A549 treated with CpdA at 1 μM for 4 hours (cell line): ENCODE data around the gene LYPD6B. TPM values are rescaled to one million over a fixed set of nuclear protein-coding genes. Genes with fewer than 3 reads are reported as not detected.

Experiments used
- total RNA-seq: library from RNA; stranded (reverse); fragments of 200-300 nt; extraction: Qiagen RNA extraction; gene quantifications from 5 replicates; pipeline ENCODE4 v1.2.3, GENCODE V29; 2022; ENCODE audit warnings: low read depth

LYPD6B gene
- not detected in 5 replicates for total RNA-seq

GRCh38 chr2:149038442-149039212, at the start of gene LYPD6B:
Gene LYPD6B, plus strand, starts transcription at chr2:149038699. Its CDS starts 92,250 bp downstream, at chr2:149130949.

Other genes starting within 250 kb of the LYPD6B start
- 0.27 to 0.50 TPM (median 0.33 TPM) in 5 replicates for gene KIF5C, start 163.5 kb upstream of the LYPD6B start, total RNA-seq